Measurements from ENCODE around the gene GPR37. TPM values are rescaled to one million over a fixed set of nuclear protein-coding genes. Genes with fewer than 3 reads are reported as not detected.

GPR37 gene
- total RNA-seq, 1 donor from 2014 or later: not detected

DNA sequence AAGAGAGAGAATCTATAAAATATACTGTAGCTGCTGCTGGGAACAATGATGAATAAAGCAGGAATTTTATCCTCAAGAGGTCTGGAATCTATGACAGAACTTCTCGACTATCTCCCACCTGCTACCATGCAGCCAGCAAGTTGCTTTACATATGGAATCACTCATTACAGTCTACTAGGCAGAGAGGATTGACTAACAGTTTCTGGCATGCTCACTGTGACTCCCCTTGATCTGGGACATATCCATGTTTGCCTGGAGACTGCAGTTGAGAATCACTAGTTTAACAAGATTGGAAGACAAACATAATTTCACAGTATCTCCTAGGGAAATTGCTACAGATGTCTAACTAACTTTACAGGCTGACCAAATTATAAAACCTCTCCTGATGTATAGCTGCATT, 13.3 kb downstream of the GPR37 start:
- intact Hi-C loops (cut with DNase I): no loop called here
- ATAC-seq (ENCODE audit: poor library complexity) (no peak), DNase-seq (no peak)

DNA sequence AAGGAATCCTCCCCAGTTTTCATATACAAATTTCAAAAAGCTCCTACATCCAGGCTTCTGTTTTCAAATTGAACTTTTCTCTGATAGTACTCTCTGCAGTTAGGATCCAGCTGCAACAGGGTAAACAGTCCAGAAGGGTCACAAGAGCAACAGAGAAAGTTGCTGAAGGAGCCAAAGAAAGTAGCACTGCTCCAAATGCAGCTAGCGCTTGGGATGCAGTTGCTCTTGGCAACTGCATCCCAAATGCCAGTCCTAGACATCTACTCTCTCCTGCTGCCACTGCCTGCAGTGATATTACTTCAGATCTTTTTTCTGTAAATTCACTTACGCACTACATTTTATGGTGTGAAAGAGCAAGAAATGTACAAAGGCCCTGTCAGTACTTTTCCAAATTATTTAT, 14.6 kb downstream of the GPR37 start:
- DNase-seq (no peak), ATAC-seq (ENCODE audit: poor library complexity) (no peak)
- intact Hi-C loops (cut with DNase I): no loop called here

DNA sequence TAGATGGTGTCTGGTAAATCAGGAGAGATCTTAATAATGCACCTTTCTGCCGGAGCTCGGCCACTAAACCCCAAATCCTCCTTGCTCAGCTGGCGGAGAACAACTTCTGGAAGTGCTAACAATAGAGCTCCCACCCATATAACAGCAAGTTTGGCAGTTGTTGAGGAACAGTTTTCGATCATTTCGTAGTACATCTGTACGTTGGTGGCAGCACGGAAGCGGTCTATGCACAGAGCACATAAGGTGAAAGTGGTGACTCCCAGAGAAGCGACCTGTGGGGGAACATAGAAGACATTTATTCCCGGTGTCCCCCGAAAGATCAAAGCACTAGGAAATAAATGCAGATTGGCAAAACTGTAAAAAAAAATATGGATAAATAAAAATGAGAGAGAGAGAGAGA, 18.5 kb downstream of the GPR37 start:
- intact Hi-C loops (cut with DNase I): no loop called here

DNA sequence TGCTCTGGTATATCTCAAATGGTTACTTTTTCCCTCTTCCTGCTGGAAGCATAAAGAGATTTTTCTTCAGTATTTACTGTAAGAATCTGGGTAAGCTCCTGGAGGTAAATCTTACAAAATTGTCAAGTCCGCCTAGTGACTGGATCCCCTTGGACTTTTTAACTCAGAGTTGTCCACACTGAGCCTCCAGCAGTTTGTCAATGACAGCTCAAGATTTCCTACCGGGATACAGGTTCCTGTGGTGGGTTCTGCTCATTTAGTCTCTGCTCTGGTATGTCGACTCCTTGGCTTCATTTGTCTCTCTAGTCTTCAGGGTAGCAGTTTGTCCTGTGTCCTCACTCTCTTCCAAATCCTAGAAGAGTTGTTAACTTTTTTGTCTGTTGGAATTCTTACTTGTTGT, 27.0 kb downstream of the GPR37 start:
- DNase-seq (no peak), ATAC-seq (ENCODE audit: poor library complexity) (no peak)
- intact Hi-C loops (cut with DNase I): no loop called here

More for the DNA sequence above, 18.5 kb downstream of the GPR37 start:
- DNase-seq (no peak), ATAC-seq (ENCODE audit: poor library complexity) (no peak)

DNA sequence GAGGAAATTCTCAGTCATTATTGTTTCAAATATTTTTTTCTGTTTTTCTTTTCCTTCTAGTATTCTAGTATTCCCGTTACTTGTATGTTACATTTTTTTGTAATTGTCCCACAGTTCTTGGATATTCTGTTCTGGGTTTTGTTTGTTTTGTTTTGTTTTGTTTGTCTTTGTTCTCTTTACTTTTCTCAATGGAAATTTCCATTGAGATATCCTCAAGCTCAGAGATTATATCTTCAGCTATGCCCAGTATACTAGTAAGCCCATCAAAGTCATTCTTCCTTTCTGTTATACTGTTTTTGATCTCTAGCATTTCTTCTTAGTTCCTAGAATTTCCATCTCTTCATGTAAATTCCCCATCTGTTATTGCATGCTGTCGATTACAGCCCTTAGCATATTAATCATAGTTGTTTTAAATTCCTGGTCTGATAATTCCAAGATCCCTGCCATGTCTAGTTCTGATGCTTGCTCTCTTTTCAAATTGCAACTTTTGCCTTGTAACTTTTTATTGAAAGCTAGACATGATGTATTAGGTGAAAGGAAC, 27.8 kb downstream of the GPR37 start:
- intact Hi-C loops (cut with DNase I): no loop called here
- DNase-seq (no peak), ATAC-seq (ENCODE audit: poor library complexity) (no peak)

DNA sequence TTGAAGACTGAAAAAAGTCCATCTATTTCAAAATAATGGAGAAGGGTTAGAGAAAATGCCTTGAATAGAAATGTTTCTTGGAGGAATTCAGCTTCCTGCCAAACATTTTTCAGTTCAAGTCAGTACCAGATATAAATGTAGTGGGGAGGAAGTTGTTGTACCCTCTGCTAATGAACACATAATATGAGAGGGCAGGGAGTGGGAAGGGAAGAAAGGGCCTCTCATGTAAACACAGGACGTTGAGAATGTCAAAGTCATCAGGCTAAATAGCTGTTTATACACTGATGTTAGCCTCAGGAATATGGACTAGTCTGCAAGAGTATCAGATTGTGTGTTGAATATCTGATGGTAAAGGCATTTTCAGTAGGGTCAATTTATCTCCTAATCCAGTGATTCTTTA, 37.0 kb downstream of the GPR37 start:
- intact Hi-C loops (cut with DNase I): no loop called here
- DNase-seq (no peak), ATAC-seq (ENCODE audit: poor library complexity) (no peak)

DNA sequence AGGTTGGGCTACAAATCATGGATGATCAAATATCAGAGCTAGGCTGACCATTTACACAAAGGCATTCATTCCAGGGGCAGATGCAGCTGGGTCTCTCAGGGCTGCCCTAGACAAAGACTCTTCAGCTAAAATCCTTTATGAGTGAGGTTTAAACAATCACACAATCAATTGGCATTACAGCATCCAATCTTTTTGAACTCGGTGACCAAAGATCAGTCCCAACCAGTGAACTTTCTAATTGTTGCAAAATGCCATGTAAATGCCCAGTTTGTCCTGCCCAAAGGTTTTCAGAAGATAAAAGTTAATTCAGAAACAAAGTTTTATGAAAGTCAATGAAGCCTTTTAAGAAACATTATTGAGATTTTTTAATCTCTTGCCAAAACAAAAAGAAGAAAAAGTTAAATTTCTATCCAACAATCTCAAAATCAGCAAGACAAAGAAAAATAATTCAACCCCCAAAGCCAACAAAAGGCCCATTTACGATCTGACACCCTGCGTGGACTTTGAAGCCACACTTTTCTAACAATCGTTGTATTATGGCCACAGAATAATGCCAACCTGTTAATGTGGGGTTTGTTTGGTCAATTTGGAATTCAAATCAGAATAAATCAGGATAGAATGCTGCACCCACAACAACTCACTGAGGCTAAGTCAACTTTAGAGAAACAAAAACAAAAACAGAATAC, 40.9 kb downstream of the GPR37 start:
- intact Hi-C loops (cut with DNase I): no loop called here
- ATAC-seq (ENCODE audit: poor library complexity): no peak

DNA sequence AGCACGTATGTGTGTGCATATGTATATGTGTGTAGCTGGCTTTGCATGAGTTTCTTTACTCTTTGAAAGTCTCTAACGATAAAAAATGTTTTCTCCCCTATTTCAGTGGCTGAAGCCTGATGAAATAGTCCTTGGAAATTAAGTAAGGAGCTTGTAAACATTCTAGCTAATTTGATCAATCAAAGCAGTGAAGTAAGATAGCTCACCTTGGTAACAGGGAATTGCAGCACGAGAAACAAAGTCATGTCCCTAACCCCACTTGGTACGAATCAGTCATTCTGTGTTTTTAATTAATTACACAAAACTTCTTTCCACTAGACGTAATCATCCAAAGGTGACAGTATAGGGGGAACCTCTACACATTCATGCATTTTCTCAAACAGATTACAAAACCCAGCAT, 41.5 kb downstream of the GPR37 start:
- ATAC-seq (ENCODE audit: poor library complexity): no peak
- intact Hi-C loops (cut with DNase I): no loop called here
- no peak for DNase-seq

More for the DNA sequence above, 40.9 kb downstream of the GPR37 start:
- no peak for DNase-seq

DNA sequence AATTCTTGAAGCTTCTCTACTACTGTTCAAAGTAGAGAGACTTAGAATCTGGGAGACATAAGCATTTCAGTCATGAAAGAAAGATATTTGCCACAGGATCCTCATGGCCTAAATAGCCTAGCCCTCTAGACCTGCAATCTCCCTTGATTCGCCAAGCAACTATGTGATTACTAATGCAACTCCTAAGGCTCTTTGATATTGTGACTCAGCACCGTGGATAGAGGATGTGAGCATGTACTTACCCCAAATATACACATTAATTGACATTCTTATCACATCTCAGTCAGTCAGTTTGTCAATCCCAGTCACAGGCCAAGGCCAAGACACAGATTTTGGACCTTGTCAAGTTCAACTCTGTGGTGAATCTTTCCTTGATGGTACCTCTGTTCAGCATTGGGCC, 42.6 kb downstream of the GPR37 start:
- intact Hi-C loops (cut with DNase I): no loop called here
- DNase-seq (no peak), ATAC-seq (ENCODE audit: poor library complexity) (no peak)

DNA sequence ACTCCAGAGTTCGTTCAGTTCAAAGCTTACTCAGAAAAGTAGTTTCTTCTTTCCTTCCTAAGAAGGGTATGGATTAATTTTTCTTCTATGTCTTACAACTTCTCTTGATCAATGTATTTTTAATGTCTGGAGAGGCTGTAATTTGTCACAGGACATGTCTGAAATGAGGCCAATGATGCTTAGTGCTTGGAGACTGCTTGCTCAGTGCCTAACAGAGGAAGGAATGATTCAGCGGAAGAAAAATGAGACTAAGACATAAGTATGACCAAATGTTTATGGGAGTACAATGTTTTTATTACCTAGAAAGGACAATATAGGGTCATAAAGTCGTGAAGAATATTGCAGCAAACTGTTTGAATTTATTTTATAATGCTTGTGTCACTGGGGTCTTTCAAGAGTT, 43.3 kb downstream of the GPR37 start:
- intact Hi-C loops (cut with DNase I): no loop called here
- DNase-seq (no peak), ATAC-seq (ENCODE audit: poor library complexity) (no peak)

DNA sequence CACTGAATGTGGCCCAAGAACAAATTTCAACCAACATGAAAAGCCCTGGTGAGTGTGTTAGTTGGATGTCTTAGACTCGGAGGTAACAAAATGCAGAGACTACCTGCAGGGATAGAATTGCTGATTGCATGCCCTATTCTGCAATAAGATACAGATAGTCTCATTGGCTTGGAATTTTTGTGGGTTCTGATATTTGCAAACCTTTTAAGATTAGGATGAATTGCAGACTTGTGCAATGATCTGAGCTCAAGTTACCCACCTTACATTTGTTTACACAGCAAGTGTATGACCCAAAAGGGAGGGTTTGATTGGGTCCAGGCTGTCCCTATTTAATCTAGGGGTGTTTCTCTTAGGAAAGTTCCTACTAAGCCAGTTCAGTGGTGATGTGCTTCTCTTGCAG, 45.4 kb downstream of the GPR37 start:
- ATAC-seq (ENCODE audit: poor library complexity): no peak
- DNase-seq: no peak
- intact Hi-C loops (cut with DNase I): no loop called here

DNA sequence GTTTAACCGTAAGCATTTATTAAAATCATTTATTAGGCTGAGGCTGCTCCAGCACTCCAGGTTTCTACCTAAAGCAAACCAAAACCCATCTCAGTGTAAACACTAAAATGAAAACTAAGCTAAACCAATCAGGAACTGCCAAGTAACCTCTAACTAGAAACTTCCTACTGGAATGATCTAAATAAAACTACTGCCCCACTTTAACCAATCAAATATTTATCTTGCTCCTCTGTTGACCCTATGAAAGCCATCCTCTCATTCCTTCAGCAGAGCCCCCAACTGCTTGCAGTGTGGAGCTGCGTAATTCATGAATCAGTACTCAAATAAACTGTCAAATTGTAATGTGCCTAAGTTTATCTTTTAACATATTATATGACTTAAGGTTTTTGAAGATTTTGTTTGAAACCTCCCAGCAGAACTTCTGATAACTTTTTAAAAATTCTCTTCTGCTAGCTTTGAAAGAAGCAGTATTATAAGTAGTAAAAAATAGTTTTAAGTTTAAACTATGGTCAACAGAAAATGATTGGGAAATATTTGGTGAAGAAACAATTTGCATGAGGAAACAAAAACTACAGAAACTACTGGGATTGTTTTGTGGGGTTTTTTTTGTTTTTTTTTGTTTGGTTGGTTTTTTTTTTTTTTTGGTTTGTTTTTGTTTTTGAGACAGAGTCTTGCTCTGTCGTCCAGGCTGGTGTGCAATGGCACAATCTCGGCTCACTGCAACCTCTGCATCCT, 47.4 kb downstream of the GPR37 start:
- DNase-seq (no peak), ATAC-seq (ENCODE audit: poor library complexity) (no peak)
- intact Hi-C loops (cut with DNase I): no loop called here

DNA sequence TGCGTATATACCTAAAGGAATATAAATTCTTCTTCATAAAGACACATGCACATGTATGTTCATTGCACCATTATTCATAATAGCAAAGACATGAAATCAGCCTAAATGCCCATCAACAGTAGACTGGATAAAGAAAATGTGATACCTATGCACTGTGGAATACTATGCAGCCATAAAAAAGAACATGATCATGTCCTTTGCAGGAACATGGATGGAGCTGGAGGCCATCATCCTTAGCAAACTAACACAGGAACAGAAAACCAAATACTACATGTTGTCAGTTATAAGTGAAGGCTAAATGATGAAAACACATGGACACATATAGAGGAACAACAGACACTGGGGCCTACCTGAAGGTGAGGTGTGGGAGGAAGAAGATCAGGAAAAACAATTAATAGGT, 48.7 kb downstream of the GPR37 start:
- intact Hi-C loops (cut with DNase I): no loop called here

DNA sequence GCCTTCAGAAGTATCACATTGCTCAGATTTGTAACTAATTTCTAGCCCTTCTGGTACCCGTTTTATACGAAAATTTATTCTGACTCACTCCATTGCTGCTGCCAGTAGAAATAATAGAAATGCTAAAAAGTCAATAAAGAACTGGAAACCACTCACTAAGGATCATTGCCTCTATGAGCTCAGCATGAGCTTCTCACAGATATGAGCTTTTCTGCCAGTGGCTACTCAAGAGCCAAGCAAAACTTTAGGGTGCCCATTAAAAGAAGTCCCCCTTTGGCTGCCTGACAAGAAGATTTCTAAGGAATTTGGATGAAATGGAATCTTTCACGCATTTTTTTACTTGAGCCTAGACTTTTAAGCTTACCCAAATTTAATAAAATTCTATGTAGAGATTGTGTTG, 52.5 kb downstream of the GPR37 start:
- no peak for DNase-seq
- ATAC-seq (ENCODE audit: poor library complexity): no peak
- intact Hi-C loops (cut with DNase I): no loop called here

More for the DNA sequence above, 48.7 kb downstream of the GPR37 start:
- no peak for DNase-seq
- ATAC-seq (ENCODE audit: poor library complexity): no peak

DNA sequence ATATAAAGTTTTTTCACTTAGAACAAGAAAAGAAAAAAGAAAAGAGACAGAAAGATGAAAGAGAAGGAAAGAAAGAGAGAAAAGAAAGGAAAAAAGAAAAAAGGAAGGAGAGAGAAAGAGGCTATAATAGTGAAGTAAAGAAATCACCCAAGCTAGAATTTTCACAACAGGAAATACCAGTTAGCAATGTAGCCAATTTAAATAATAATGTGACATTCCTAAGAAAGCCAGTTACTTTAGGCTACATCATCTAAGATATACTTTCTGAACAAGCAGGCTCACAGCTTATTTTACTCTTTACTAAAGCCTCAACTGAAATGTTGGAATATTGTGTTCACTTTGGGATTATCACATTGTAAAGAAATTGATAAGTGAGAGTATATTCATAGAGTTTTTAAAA, 53.6 kb downstream of the GPR37 start:
- ATAC-seq (ENCODE audit: poor library complexity) (no peak), DNase-seq (no peak)
- intact Hi-C loops (cut with DNase I): no loop called here

DNA sequence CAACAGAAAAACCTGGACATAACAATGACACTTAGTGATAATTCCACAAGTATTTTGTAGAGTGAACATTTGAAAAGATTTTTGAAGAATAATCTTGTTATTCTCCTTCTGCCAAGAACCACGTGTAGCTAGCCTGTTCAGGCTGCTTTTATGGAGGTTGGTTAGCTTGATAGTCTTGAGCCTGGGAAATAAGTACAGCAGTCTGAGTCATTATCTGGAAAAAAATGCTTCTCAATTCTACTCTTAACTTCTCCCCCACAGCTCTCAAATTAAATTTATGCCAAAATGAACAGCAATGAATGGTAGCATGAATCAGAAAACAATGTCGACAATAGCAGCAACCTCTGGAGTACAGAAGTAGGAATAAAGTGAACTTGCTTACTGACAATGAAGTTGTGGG, 63.2 kb downstream of the GPR37 start:
- ATAC-seq (ENCODE audit: poor library complexity) (no peak), DNase-seq (no peak)
- intact Hi-C loops (cut with DNase I): no loop called here

DNA sequence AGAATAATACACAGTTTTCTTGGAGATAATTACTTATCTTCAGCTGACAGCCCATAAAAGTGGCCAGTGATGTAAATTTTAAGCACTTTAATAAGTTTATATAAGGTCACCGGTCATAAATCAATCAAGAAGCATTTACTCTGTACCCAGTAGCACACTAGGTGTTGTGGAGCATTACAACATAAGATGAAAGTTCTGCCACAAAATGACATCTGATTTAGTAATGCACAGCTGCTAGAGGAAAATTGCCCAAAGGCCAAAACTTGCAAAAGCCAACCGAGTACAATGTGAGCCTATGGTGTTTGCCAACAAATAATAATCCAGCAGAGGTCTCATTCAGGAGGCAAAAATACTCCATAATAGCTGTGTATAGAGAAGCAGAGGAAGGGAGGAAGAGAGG, 63.6 kb downstream of the GPR37 start:
- no peak for DNase-seq
- no peak for ATAC-seq (ENCODE audit: poor library complexity)
- intact Hi-C loops (cut with DNase I): no loop called here

DNA sequence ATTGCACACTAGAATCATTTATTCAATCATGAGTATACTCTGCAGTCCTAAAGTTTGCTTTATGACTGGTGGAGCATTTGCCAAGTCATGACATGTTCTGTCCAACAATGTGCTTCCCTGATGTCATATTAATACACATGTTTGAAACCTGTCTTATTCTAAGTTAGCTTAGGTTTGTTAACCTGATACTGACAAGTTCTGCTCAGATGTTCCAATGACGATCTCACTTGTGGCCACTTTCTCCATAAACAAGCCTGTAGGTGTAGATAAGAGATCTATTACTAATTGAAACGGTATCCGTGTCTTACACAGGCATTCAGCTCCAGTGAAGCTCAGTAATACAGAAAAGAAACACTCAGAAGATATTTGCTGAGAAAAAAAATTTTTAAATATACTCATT, 64.9 kb downstream of the GPR37 start:
- DNase-seq (no peak), ATAC-seq (ENCODE audit: poor library complexity) (no peak)
- intact Hi-C loops (cut with DNase I): no loop called here

DNA sequence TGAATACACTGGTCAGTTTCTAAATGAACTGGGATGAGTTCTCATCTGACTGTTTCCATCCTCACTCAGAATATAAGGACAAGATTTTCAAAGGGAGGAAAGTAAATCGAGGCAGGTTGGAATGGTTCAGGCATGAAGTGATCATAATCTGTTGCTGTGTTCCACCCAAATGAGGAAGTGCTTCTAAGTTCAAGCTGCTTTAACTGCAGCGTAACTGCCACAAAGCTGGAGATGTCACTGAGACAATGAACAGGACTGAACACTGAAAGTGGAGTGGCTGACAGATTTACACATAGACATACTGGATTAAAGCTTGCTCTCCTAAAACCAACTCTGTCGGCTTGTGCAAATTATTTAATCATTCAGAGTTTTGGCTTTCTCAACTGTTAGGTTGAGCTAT, 66.6 kb downstream of the GPR37 start:
- no peak for DNase-seq
- intact Hi-C loops (cut with DNase I): no loop called here
- no peak for ATAC-seq (ENCODE audit: poor library complexity)

DNA sequence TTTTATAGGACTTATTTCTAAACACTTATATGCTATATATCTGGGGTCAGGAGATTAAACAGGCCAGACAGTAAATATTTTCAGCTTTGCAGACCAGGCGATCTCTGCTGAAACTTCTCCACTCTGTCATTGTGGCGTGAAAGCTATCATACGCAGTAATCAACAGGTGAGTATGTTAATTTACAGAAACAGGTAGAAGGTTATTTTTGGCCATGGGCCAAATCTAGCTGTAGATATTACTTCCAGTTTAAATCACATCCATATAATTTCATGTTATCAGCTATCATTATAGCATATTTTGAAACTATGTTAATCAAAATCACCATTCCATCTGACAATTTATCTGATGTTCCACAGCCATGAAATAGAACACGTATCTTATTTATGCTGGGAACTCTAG, 67.8 kb downstream of the GPR37 start:
- ATAC-seq (ENCODE audit: poor library complexity) (no peak), DNase-seq (no peak)
- intact Hi-C loops (cut with DNase I): no loop called here

Measured in Right ventricle myocardium superior (tissue), 1 donor.